Measurements from ENCODE around the gene GSX2. TPM values are rescaled to one million over a fixed set of nuclear protein-coding genes. Genes with fewer than 3 reads are reported as not detected.

Gene GSX2
- total and polyA plus RNA-seq, 2 of the 13 experiments (the other 11 are each of a cell fraction or from before 2014, with no cell fraction given): not detected

DNA sequence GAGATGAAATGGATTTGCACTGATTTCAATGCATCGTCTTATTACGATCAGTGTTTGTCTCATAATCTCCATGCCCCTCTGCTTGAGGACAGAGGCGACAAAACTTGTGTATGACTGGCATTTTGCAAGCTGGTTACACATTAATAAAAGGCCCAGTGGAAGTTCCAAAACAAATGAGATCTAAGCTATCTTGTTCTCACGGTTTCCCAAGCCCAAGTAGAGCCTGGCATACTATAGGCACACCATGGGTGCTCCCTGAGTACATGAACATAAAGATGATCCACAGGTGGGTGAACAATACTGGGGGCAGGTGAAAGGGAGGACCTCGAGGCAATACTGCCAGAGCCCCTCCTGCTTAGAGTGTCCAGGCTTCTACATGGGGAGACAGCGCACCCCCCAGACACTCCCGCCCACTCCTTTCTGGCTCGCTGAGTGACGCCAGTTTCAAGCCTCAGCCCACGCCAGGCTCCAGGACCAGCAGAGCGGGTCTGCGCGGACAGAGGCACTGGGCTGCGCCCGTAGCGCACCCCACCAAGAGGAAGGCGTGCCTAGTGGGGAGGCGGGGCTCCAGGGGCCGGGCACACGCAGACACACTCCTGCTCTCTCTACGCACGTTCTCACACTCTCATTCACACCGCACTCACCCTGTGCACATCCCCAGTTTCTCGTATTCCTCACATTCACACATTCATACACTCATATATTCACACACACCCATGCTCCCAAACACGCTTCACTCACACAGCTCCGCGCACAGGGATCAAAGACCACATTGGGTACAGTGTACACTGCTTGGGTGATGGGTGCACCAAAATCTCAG is 8.9 kb upstream of the GSX2 start (continued):
- TF ChIP-seq ZBTB39 (CRISPR knock-in tag; IDR thresholded peaks at IDR 0.05) (no peak; the same call in 1 of the 2 replicates), IKZF5 (CRISPR knock-in tag; IDR thresholded peaks at IDR 0.05) (peak; percentile 41; the same call in 1 of the 2 replicates), MNT (IDR thresholded peaks at IDR 0.05) (no peak), ZNF709 (CRISPR knock-in tag; IDR thresholded peaks at IDR 0.05) (peak; percentile 69), POLR2A (IDR thresholded peaks at IDR 0.05; ENCODE audit: insufficient read depth in 1 of 2, low read depth in 2 of 2, low read length in 2 of 2) (peak in 1 of 2 experiments; percentile 71; a peak in 2 of 4 replicates), PHB2 (IDR thresholded peaks at IDR 0.05; ENCODE audit: partially characterized antibody) (no peak), ZNF790 (CRISPR knock-in tag; IDR thresholded peaks at IDR 0.05; ENCODE audit: borderline replicate concordance) (no peak), ZNF251 (CRISPR knock-in tag; IDR thresholded peaks at IDR 0.05) (no peak), ZNF781 (CRISPR knock-in tag; IDR thresholded peaks at IDR 0.05; ENCODE audit: borderline replicate concordance, not compliant biosample characterization) (no peak), AGO1 (IDR thresholded peaks at IDR 0.05; ENCODE audit: low read depth, low read length, poor library complexity, severe bottlenecking) (no peak), SMAD3 (CRISPR knock-in tag; IDR thresholded peaks at IDR 0.05) (no peak), JUN (CRISPR knock-in tag; IDR thresholded peaks at IDR 0.05) (no peak), SAP130 (CRISPR knock-in tag; IDR thresholded peaks at IDR 0.05; ENCODE audit: low read depth) (peak; percentile 32; the same call in 1 of the 2 replicates), SIN3A (IDR thresholded peaks at IDR 0.05; ENCODE audit: borderline replicate concordance, low read depth, low read length) (no peak), SSRP1 (CRISPR knock-in tag; IDR thresholded peaks at IDR 0.05) (no peak), MEF2D (CRISPR knock-in tag; IDR thresholded peaks at IDR 0.05) (no peak)
- TF ChIP-seq, protein P1, sequence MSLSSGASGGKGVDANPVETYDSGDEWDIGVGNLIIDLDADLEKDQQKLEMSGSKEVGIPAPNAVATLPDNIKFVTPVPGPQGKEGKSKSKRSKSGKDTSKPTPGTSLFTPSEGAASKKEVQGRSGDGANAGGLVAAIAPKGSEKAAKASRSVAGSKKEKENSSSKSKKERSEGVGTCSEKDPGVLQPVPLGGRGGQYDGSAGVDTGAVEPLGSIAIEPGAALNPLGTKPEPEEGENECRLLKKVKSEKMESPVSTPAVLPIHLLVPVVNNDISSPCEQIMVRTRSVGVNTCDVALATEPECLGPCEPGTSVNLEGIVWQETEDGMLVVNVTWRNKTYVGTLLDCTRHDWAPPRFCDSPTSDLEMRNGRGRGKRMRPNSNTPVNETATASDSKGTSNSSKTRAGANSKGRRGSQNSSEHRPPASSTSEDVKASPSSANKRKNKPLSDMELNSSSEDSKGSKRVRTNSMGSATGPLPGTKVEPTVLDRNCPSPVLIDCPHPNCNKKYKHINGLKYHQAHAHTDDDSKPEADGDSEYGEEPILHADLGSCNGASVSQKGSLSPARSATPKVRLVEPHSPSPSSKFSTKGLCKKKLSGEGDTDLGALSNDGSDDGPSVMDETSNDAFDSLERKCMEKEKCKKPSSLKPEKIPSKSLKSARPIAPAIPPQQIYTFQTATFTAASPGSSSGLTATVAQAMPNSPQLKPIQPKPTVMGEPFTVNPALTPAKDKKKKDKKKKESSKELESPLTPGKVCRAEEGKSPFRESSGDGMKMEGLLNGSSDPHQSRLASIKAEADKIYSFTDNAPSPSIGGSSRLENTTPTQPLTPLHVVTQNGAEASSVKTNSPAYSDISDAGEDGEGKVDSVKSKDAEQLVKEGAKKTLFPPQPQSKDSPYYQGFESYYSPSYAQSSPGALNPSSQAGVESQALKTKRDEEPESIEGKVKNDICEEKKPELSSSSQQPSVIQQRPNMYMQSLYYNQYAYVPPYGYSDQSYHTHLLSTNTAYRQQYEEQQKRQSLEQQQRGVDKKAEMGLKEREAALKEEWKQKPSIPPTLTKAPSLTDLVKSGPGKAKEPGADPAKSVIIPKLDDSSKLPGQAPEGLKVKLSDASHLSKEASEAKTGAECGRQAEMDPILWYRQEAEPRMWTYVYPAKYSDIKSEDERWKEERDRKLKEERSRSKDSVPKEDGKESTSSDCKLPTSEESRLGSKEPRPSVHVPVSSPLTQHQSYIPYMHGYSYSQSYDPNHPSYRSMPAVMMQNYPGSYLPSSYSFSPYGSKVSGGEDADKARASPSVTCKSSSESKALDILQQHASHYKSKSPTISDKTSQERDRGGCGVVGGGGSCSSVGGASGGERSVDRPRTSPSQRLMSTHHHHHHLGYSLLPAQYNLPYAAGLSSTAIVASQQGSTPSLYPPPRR (CRISPR knock-in tag; IDR thresholded peaks at IDR 0.05; ENCODE audit: borderline replicate concordance): no peak
- TF ChIP-seq, protein P2, sequence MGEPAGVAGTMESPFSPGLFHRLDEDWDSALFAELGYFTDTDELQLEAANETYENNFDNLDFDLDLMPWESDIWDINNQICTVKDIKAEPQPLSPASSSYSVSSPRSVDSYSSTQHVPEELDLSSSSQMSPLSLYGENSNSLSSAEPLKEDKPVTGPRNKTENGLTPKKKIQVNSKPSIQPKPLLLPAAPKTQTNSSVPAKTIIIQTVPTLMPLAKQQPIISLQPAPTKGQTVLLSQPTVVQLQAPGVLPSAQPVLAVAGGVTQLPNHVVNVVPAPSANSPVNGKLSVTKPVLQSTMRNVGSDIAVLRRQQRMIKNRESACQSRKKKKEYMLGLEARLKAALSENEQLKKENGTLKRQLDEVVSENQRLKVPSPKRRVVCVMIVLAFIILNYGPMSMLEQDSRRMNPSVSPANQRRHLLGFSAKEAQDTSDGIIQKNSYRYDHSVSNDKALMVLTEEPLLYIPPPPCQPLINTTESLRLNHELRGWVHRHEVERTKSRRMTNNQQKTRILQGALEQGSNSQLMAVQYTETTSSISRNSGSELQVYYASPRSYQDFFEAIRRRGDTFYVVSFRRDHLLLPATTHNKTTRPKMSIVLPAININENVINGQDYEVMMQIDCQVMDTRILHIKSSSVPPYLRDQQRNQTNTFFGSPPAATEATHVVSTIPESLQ (CRISPR knock-in tag; conservative IDR thresholded peaks at IDR 0.05): no peak

Measured in HepG2 (cell line).